ENCODE data around the gene HEMK1.

- TF ChIP-seq, protein P1, sequence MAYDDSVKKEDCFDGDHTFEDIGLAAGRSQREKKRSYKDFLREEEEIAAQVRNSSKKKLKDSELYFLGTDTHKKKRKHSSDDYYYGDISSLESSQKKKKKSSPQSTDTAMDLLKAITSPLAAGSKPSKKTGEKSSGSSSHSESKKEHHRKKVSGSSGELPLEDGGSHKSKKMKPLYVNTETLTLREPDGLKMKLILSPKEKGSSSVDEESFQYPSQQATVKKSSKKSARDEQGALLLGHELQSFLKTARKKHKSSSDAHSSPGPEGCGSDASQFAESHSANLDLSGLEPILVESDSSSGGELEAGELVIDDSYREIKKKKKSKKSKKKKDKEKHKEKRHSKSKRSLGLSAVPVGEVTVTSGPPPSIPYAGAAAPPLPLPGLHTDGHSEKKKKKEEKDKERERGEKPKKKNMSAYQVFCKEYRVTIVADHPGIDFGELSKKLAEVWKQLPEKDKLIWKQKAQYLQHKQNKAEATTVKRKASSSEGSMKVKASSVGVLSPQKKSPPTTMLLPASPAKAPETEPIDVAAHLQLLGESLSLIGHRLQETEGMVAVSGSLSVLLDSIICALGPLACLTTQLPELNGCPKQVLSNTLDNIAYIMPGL (CRISPR knock-in tag; IDR thresholded peaks at IDR 0.05; ENCODE audit: borderline replicate concordance): no peak
- TF ChIP-seq RFX5 (IDR thresholded peaks at IDR 0.05) (no peak), RNF2 (IDR thresholded peaks at IDR 0.05; ENCODE audit: borderline replicate concordance, low read depth) (no peak), RAD21 (conservative IDR thresholded peaks at IDR 0.05 in 1 of 2, IDR thresholded peaks at IDR 0.05 in 1 of 2) (no peak), CTCF (IDR thresholded peaks at IDR 0.05) (no peak), MYC (IDR thresholded peaks at IDR 0.05; ENCODE audit: borderline replicate concordance, low read length) (no peak), MAFK (IDR thresholded peaks at IDR 0.05; ENCODE audit: partially characterized antibody) (no peak), NPAS2 (CRISPR knock-in tag; IDR thresholded peaks at IDR 0.05; ENCODE audit: borderline replicate concordance) (no peak), POLR2A (IDR thresholded peaks at IDR 0.05; ENCODE audit: low read length) (no peak), EP300 (IDR thresholded peaks at IDR 0.05) (no peak), ZFP36 (IDR thresholded peaks at IDR 0.05; ENCODE audit: borderline replicate concordance, partially characterized antibody) (no peak), CEBPB (IDR thresholded peaks at IDR 0.05) (no peak)
- TF ChIP-seq, protein P2, sequence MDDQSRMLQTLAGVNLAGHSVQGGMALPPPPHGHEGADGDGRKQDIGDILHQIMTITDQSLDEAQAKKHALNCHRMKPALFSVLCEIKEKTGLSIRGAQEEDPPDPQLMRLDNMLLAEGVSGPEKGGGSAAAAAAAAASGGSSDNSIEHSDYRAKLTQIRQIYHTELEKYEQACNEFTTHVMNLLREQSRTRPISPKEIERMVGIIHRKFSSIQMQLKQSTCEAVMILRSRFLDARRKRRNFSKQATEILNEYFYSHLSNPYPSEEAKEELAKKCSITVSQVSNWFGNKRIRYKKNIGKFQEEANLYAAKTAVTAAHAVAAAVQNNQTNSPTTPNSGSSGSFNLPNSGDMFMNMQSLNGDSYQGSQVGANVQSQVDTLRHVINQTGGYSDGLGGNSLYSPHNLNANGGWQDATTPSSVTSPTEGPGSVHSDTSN (IDR thresholded peaks at IDR 0.05): no peak
Observed at GRCh38 chr3:50587806-50588758, 18.8 kb downstream of the HEMK1 start.
